CD14-positive monocyte (primary cell): ENCODE data around the gene KIF3B. TPM values are rescaled to one million over a fixed set of nuclear protein-coding genes. Genes with fewer than 3 reads are reported as not detected.

Experiments
- polyA plus RNA-seq, 3 donors: library from polyadenylated mRNA; depleted of rRNA in 1 of 3; unstranded in 2 of 3; stranded (reverse) in 1 of 3; fragments of 300-500 nt in 2 of 3; fragments of >200 nt in 1 of 3; fragmentation: Illumina TruSeq in 2 of 3; gene quantifications; 1 replicate in 2 of 3; 2 replicates in 1 of 3; pipeline ENCODE4 v1.2.3, GENCODE V29; 2012 to 2021

Gene KIF3B
- polyA plus RNA-seq, 3 donors: 1.5 to 7.5 (median 3.4) TPM

Other genes with a start within 250 kb of the KIF3B start
- 100 to 1,000 TPM; 430 to 688 (median 526) TPM for gene HCK, start 225.4 kb upstream of the KIF3B start, polyA plus RNA-seq
- gene TM9SF4, start 167.9 kb upstream of the KIF3B start, polyA plus RNA-seq: 10 to 100 TPM; 49.7 to 78.5 (median 78.3) TPM
- 10 to 100 TPM in 2 of 3 donors, 1 to 10 TPM in 1; 6.2 to 31.7 (median 14.7) TPM for gene PLAGL2, start 69.9 kb upstream of the KIF3B start, polyA plus RNA-seq
- 10 to 100 TPM; 10.9 to 22.8 (median 11.8) TPM for gene POFUT1, start 69.8 kb upstream of the KIF3B start, polyA plus RNA-seq
- gene ASXL1, start 80.7 kb downstream of the KIF3B start, polyA plus RNA-seq: 10 to 100 TPM in 1 of 3 donors, 1 to 10 TPM in 2; 1.8 to 47.1 (median 2.8) TPM